Fibroblast of skin of back (primary cell): ENCODE results near the gene PRELID1.
A peak's percentile ranks its signal among the peaks of the same experiment; 100 is the strongest.
"Not testable (repeated sequence)": the region's sequence is repeated elsewhere in the genome, so short reads cannot be mapped to it uniquely, and the experiment has no call there.

Experiments
- DNase-seq: peaks from one replicate; pipeline ENCODE4 v3.0.0-alpha.2; 2013

The PRELID1 gene

GRCh38 chr5:177336603-177337494 is 33.2 kb downstream of the PRELID1 start:
- DNase-seq, result no peak

GRCh38 chr5:177338251-177339106 is 34.9 kb downstream of the PRELID1 start:
- no peak for DNase-seq

GRCh38 chr5:177339107-177339638 is 35.6 kb downstream of the PRELID1 start:
- DNase-seq, result no peak

GRCh38 chr5:177343000-177343399 is 39.4 kb downstream of the PRELID1 start:
- DNase-seq, result not testable (repeated sequence)

GRCh38 chr5:177343777-177344176 is 40.2 kb downstream of the PRELID1 start:
- no peak for DNase-seq

GRCh38 chr5:177344891-177345290 is 41.3 kb downstream of the PRELID1 start:
- DNase-seq, result no peak

- DNase-seq, result no peak
These were observed 43.2 kb downstream of the PRELID1 start for GRCh38 chr5:177346820-177347219.

GRCh38 chr5:177347699-177348098 is 44.1 kb downstream of the PRELID1 start:
- DNase-seq, result no peak

GRCh38 chr5:177349362-177349647 is 45.7 kb downstream of the PRELID1 start:
- DNase-seq, result no peak

GRCh38 chr5:177349762-177350161 is 46.2 kb downstream of the PRELID1 start:
- DNase-seq, result no peak

GRCh38 chr5:177350776-177351391 is 47.3 kb downstream of the PRELID1 start:
- no peak for DNase-seq

- peak; percentile 98 for DNase-seq
These were observed 48.1 kb downstream of the PRELID1 start, which contains the start of gene LMAN2 for GRCh38 chr5:177351392-177352329. Gene LMAN2 (minus strand): TSS chr5:177351668. CDS start chr5:177351647, 21 bp downstream.

GRCh38 chr5:177353093-177353492 is 49.5 kb downstream of the PRELID1 start:
- no peak for DNase-seq

- DNase-seq, result no peak
These were observed 50.7 kb downstream of the PRELID1 start for GRCh38 chr5:177354256-177354655.

- no peak for DNase-seq
These were observed 51.1 kb downstream of the PRELID1 start for GRCh38 chr5:177354711-177355110.

GRCh38 chr5:177355162-177355867 is 51.7 kb downstream of the PRELID1 start:
- DNase-seq, result no peak

- no peak for DNase-seq
These were observed 52.2 kb downstream of the PRELID1 start for GRCh38 chr5:177355868-177356168.
